ENCODE measurements around the gene PRSS16.
"Not testable (repeated sequence)": the region's sequence is repeated elsewhere in the genome, so short reads cannot be mapped to it uniquely, and the experiment has no call there.

Gene PRSS16, protein sequence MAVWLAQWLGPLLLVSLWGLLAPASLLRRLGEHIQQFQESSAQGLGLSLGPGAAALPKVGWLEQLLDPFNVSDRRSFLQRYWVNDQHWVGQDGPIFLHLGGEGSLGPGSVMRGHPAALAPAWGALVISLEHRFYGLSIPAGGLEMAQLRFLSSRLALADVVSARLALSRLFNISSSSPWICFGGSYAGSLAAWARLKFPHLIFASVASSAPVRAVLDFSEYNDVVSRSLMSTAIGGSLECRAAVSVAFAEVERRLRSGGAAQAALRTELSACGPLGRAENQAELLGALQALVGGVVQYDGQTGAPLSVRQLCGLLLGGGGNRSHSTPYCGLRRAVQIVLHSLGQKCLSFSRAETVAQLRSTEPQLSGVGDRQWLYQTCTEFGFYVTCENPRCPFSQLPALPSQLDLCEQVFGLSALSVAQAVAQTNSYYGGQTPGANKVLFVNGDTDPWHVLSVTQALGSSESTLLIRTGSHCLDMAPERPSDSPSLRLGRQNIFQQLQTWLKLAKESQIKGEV

GRCh38 chr6:27247133-27247836 lies at the start of gene PRSS16:
Gene PRSS16, plus strand, starts transcription at chr6:27247701. Its CDS starts 37 bp downstream, at chr6:27247738.
- in situ Hi-C loops (cut with HindIII; ENCODE audit: low pct_unique_long_range_greater_than_20kb, low sequenced_read_pairs), result no loop called here
- no peak for DNase-seq (ENCODE audit: low read depth in 1 of 2, low spot score in 1 of 2)
- no peak for TF ChIP-seq JUND (IDR thresholded peaks at IDR 0.05; ENCODE audit: low read depth)

DNA sequence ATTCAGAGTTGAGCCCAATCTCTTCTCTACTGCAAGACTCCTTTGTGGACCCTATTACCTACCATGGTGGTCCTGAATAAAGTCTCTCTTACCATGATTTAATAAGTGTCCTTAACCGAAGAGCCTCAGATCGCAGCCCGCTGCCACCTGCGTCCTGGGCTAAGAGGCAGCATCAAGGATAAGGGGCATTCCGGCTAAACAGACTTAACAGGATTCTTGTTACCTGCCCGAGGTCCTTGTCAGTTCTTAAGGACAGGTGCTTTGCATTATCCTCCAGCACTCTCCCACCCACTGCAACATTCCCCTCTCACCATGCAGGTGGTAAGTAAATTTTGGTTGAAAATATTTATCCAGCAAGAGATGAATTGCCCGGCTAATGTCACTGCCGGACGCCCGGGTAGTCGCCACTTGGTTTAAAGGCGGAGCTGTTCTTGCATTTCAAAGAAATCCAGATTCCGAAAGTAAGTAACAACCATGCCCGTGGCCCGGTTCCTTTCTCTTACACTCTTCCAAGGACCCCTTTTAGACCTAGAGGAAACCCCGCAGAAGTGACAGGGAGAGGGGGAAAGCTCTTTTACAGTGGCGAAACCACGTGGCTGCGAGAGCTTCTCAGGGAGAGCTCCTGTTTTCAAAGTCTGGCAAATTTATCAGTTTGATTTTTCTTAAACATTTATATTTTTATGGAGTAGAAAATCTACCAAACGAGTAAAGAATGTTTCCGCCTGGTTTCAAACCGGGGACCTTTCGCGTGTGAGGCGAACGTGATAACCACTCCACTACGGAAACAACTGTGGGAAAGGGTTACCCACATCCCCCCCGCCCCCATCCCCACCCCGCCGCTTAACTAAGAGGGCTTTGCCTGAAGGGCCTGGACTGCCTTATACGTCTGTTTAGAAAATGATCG lies 41.9 kb upstream of the PRSS16 start:
- no peak for DNase-seq (ENCODE audit: low read depth in 1 of 2, low spot score in 1 of 2)
- TF ChIP-seq JUND (IDR thresholded peaks at IDR 0.05; ENCODE audit: low read depth), result no peak
- in situ Hi-C loops (cut with HindIII; ENCODE audit: low pct_unique_long_range_greater_than_20kb, low sequenced_read_pairs), result no loop called here

- in situ Hi-C loops (cut with HindIII; ENCODE audit: low pct_unique_long_range_greater_than_20kb, low sequenced_read_pairs), result no loop called here
- no peak for DNase-seq (ENCODE audit: low read depth in 1 of 2, low spot score in 1 of 2)
- TF ChIP-seq JUND (IDR thresholded peaks at IDR 0.05; ENCODE audit: low read depth), result no peak
These were observed 40.7 kb upstream of the PRSS16 start for GRCh38 chr6:27206806-27207205.

DNA sequence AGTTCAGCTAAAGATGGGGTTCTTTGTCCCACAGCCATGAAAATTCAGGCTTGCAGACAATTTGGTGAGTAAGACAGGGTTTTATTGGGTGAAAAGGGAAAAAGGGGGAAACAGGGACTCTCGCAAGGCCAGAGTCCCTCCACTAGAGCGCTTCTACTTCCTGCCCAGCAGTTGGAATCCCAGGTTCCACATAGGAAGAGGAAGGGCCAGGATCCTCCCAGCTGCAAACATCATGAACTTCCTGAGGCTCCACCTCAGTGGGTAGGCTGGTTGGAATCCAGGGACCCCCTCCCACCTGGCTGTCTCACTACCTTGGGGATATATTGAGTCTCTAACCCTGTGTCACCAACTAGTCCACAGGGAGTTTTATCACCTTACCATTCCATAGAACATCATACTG lies 39.5 kb upstream of the PRSS16 start:
- no peak for DNase-seq (ENCODE audit: low read depth in 1 of 2, low spot score in 1 of 2)
- no peak for TF ChIP-seq JUND (IDR thresholded peaks at IDR 0.05; ENCODE audit: low read depth)
- in situ Hi-C loops (cut with HindIII; ENCODE audit: low pct_unique_long_range_greater_than_20kb, low sequenced_read_pairs), result no loop called here

- DNase-seq (ENCODE audit: low read depth in 1 of 2, low spot score in 1 of 2), result no peak
- TF ChIP-seq JUND (IDR thresholded peaks at IDR 0.05; ENCODE audit: low read depth), result no peak
- in situ Hi-C loops (cut with HindIII; ENCODE audit: low pct_unique_long_range_greater_than_20kb, low sequenced_read_pairs), result no loop called here
These were observed 38.3 kb upstream of the PRSS16 start for GRCh38 chr6:27209196-27209595.

GRCh38 chr6:27209659-27210269 lies 37.7 kb upstream of the PRSS16 start:
- TF ChIP-seq JUND (IDR thresholded peaks at IDR 0.05; ENCODE audit: low read depth), result no peak
- no peak for DNase-seq (ENCODE audit: low read depth in 1 of 2, low spot score in 1 of 2)
- in situ Hi-C loops (cut with HindIII; ENCODE audit: low pct_unique_long_range_greater_than_20kb, low sequenced_read_pairs), result no loop called here

GRCh38 chr6:27213091-27213517 lies 34.4 kb upstream of the PRSS16 start:
- DNase-seq (ENCODE audit: low read depth in 1 of 2, low spot score in 1 of 2); in situ Hi-C loops (cut with HindIII; ENCODE audit: low pct_unique_long_range_greater_than_20kb, low sequenced_read_pairs): not testable (repeated sequence)

GRCh38 chr6:27213544-27214125 lies 33.9 kb upstream of the PRSS16 start:
- in situ Hi-C loops (cut with HindIII; ENCODE audit: low pct_unique_long_range_greater_than_20kb, low sequenced_read_pairs), result no loop called here
- no peak for DNase-seq (ENCODE audit: low read depth in 1 of 2, low spot score in 1 of 2)
- TF ChIP-seq JUND (IDR thresholded peaks at IDR 0.05; ENCODE audit: low read depth), result no peak

- DNase-seq (ENCODE audit: low read depth in 1 of 2, low spot score in 1 of 2), result no peak
- no peak for TF ChIP-seq JUND (IDR thresholded peaks at IDR 0.05; ENCODE audit: low read depth)
- in situ Hi-C loops (cut with HindIII; ENCODE audit: low pct_unique_long_range_greater_than_20kb, low sequenced_read_pairs), result no loop called here
These were observed 33.3 kb upstream of the PRSS16 start for GRCh38 chr6:27214126-27214601.

DNA sequence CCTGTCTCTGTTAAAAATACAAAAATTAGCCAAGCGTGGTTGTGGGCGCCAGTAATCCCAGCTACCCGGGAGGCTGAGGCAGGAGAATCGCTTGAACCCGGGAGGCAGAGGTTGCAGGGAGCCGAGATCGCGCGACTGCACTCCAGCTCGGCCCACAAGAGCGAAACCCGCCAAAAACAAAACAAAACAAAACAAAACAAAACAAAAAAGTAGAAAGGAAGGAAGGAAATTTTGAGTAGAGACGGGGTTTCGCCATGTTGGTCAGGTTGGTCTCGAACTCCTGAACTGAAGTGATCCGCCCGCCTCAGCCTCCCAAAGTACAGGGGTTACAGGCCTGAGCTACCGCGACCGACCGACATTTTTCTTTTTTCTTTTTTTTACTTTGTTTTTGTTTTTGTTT lies 30.6 kb upstream of the PRSS16 start:
- TF ChIP-seq JUND (IDR thresholded peaks at IDR 0.05; ENCODE audit: low read depth), result no peak
- DNase-seq (ENCODE audit: low read depth in 1 of 2, low spot score in 1 of 2), result no peak
- in situ Hi-C loops (cut with HindIII; ENCODE audit: low pct_unique_long_range_greater_than_20kb, low sequenced_read_pairs), result no loop called here

DNA sequence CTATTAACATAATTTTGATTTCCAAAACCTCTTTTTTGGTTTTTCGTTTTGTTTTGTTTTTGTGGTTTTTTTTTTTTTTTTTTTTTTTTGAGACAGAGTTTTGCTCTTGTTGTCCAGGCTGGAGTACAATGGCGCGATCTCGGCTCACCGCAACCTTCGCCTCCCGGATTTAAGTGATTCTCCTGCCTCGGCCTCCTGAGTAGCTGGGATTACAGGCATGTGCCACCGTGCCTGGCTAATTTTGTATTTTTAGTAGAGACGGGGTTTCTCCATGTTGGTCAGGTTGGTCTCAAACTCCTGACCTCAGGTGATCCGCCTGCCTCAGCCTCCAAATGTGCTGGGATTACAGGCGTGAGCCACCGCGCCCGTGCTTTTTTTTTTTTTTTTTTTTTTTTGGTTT lies 24.5 kb upstream of the PRSS16 start:
- DNase-seq (ENCODE audit: low read depth in 1 of 2, low spot score in 1 of 2); in situ Hi-C loops (cut with HindIII; ENCODE audit: low pct_unique_long_range_greater_than_20kb, low sequenced_read_pairs): not testable (repeated sequence)

- in situ Hi-C loops (cut with HindIII; ENCODE audit: low pct_unique_long_range_greater_than_20kb, low sequenced_read_pairs), result no loop called here
- no peak for TF ChIP-seq JUND (IDR thresholded peaks at IDR 0.05; ENCODE audit: low read depth)
- DNase-seq (ENCODE audit: low read depth in 1 of 2, low spot score in 1 of 2), result no peak
These were observed 22.8 kb upstream of the PRSS16 start for GRCh38 chr6:27224729-27225128.

All from T47D (cell line).